GM23338 (cell line): ENCODE measurements around the gene FRMD4A. TPM values are rescaled to one million over a fixed set of nuclear protein-coding genes. Genes with fewer than 3 reads are reported as not detected.

Source experiments
- ATAC-seq: fragments of 200-7000 bp; cut with Tn5 transposase; 3 replicates; pipeline ENCODE4 v1.9.1; 2020
- DNase-seq: peaks from one replicate; pipeline ENCODE4 v3.0.0-alpha.2; 2015; ENCODE audit warnings: low spot score
- H2AFZ ChIP-seq: fragments of 200-600 bp; sonication (generic); 2 replicates; pipeline ENCODE4 v1.8.0; 2016; ENCODE audit warnings: antibody characterized with exemption, mild to moderate bottlenecking, moderate library complexity
- H3F3A ChIP-seq: fragments of 200-600 bp; sonication (generic); replicated peaks from 2 replicates; pipeline ENCODE4 v1.8.0; 2017; ENCODE audit warnings: antibody characterized with exemption, mixed run types, low read depth
- H3K27ac ChIP-seq: fragments of 200-600 bp; sonication (generic); 2 replicates; pipeline ENCODE4 v1.6.1; 2016; ENCODE audit warnings: low read depth
- H3K27me3 ChIP-seq: fragments of 200-600 bp; sonication (generic); 2 replicates; pipeline ENCODE4 v1.8.0; 2016; ENCODE audit warnings: mild to moderate bottlenecking, mixed run types, moderate library complexity; ENCODE audit not compliant: insufficient read depth
- H3K36me3 ChIP-seq: fragments of 200-600 bp; sonication (generic); 2 replicates; pipeline ENCODE4 v1.8.0; 2016; ENCODE audit warnings: mild to moderate bottlenecking; ENCODE audit not compliant: insufficient read depth
- H3K4me1 ChIP-seq: fragments of 200-600 bp; sonication (generic); 2 replicates; pipeline ENCODE4 v1.8.0; 2016; ENCODE audit warnings: mild to moderate bottlenecking, moderate library complexity; ENCODE audit not compliant: insufficient read depth
- H3K4me2 ChIP-seq: fragments of 200-600 bp; sonication (generic); 2 replicates; pipeline ENCODE4 v1.7.1; 2017; ENCODE audit warnings: mixed run types
- H3K4me3 ChIP-seq: fragments of 200-600 bp; sonication (generic); 2 replicates; pipeline ENCODE4 v1.6.1; 2016; ENCODE audit warnings: mixed run types
- H3K79me2 ChIP-seq: fragments of 200-600 bp; sonication (generic); replicated peaks from 2 replicates; pipeline ENCODE4 v1.8.0; 2017; ENCODE audit warnings: mild to moderate bottlenecking; ENCODE audit not compliant: insufficient read depth
- H3K9me2 ChIP-seq: fragments of 200-600 bp; sonication (generic); 2 replicates; pipeline ENCODE4 v1.8.0; 2017; ENCODE audit not compliant: insufficient read depth
- H4K20me1 ChIP-seq: fragments of 200-600 bp; sonication (generic); replicated peaks from 2 replicates; pipeline ENCODE4 v1.8.0; 2017; ENCODE audit warnings: mild to moderate bottlenecking; ENCODE audit not compliant: insufficient read depth
- H3K27ac Mint-ChIP-seq: 2 replicates; pipeline ENCODE4 v1.8.0; 2020; ENCODE audit warnings: inconsistent platforms, mild to moderate bottlenecking, moderate library complexity, mixed read lengths
- H3K27me3 Mint-ChIP-seq: 3 replicates; pipeline ENCODE4 v1.8.0; 2022; ENCODE audit warnings: low read depth, mild to moderate bottlenecking, moderate library complexity, mixed read lengths, inconsistent platforms; ENCODE audit not compliant: insufficient read depth, poor library complexity
- H3K36me3 Mint-ChIP-seq: 3 replicates; pipeline ENCODE4 v1.8.0; 2021; ENCODE audit warnings: low read depth, mild to moderate bottlenecking, inconsistent platforms, moderate library complexity, mixed read lengths
- H3K4me1 Mint-ChIP-seq: 3 replicates; pipeline ENCODE4 v1.8.0; 2020; ENCODE audit warnings: mild to moderate bottlenecking, inconsistent platforms, mixed read lengths
- H3K4me3 Mint-ChIP-seq: 3 replicates; pipeline ENCODE4 v1.8.0; 2021; ENCODE audit warnings: moderate library complexity, mild to moderate bottlenecking, inconsistent platforms, mixed read lengths
- H3K9me3 Mint-ChIP-seq: 3 replicates; pipeline ENCODE4 v1.8.0; 2020; ENCODE audit warnings: moderate library complexity, mild to moderate bottlenecking, inconsistent platforms, mixed read lengths
- CREB1 ChIP-seq: fragments of 250-450 bp; sonication (Bioruptor Pico); IDR thresholded peaks from 2 replicates; pipeline ENCODE4 v1.5.0; 2020; ENCODE audit warnings: low read depth, mild to moderate bottlenecking, moderate library complexity
- EZH2 ChIP-seq: fragments of 200-600 bp; sonication (generic); IDR thresholded peaks from one replicate; pipeline ENCODE4 v1.8.0; 2017; ENCODE audit warnings: antibody characterized with exemption, mild to moderate bottlenecking, low read depth; ENCODE audit not compliant: unreplicated experiment
- EZH2phosphoT487 ChIP-seq: fragments of 200-600 bp; sonication (generic); IDR thresholded peaks from one replicate; pipeline ENCODE4 v1.8.1; 2018; ENCODE audit warnings: antibody characterized with exemption; ENCODE audit not compliant: unreplicated experiment
- JUNB ChIP-seq: IDR thresholded peaks from one replicate; pipeline ENCODE4 v1.6.1; 2016; ENCODE audit warnings: antibody characterized with exemption; ENCODE audit not compliant: unreplicated experiment
- NANOG ChIP-seq: IDR thresholded peaks from 2 replicates; pipeline ENCODE4 v1.6.1; 2016; ENCODE audit warnings: antibody characterized with exemption, borderline replicate concordance
- POLR2AphosphoS5 ChIP-seq: IDR thresholded peaks from 2 replicates; pipeline ENCODE4 v1.6.1; 2016; ENCODE audit warnings: antibody characterized with exemption, low read depth
- STAT1 ChIP-seq: IDR thresholded peaks from one replicate; pipeline ENCODE4 v1.6.1; 2016; ENCODE audit warnings: antibody characterized with exemption; ENCODE audit not compliant: unreplicated experiment
- ZNF114 ChIP-seq: fragments of 250-450 bp; sonication (Bioruptor Pico); IDR thresholded peaks from 2 replicates; pipeline ENCODE4 v1.5.0; 2020; ENCODE audit warnings: mild to moderate bottlenecking, moderate library complexity
- ZNF331 ChIP-seq: fragments of 250-450 bp; sonication (Bioruptor Pico); IDR thresholded peaks from 2 replicates; pipeline ENCODE4 v1.5.0; 2020; ENCODE audit warnings: low read depth, mild to moderate bottlenecking, moderate library complexity
- polyA plus RNA-seq: library from polyadenylated mRNA; unstranded; fragments of >200 nt; fragmentation: Nextera tagmentation; extraction: Ambion mirVana; gene quantifications from 2 replicates; pipeline ENCODE4 v1.2.1, GENCODE V29; 2016
- total RNA-seq: library from RNA; depleted of rRNA; stranded (reverse); fragments of >200 nt; shearing (Covaris generic); gene quantifications from 2 replicates; pipeline ENCODE4 v1.2.3, GENCODE V29; 2014
- TF ChIP-seq, protein P1 (sequence below): fragments of 250-450 bp; sonication (Bioruptor Pico); IDR thresholded peaks from 2 replicates; pipeline ENCODE4 v1.5.0; 2020; ENCODE audit warnings: mild to moderate bottlenecking, moderate library complexity
- TF ChIP-seq, protein P2 (sequence below): IDR thresholded peaks from 2 replicates; pipeline ENCODE4 v1.6.1; 2016; ENCODE audit warnings: antibody characterized with exemption

FRMD4A gene
- total and polyA plus RNA-seq, 2 experiments from 2014 or later: 14.0 to 20.1 TPM

DNA sequence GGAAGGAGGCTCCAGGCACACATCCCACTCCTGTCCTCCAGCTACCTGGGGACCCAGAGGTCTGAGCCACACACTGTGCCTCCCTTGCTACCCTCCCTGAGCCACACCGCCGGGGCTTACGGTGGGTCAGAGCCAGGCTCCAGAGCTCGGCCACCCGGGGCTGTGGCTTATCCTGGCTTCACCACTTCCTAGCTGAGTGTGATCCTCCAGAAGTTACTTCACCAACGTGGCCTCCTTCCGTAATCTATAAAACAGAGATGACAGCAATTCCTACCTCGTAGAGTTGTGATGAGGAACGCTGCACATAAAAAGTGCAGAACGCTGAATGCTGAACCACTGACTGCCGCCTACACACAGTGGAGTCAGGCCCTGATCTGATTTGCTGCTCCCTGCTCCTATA lies 458.9 kb downstream of the FRMD4A start:
- Mint-ChIP-seq H3K27ac (no peak overlapping the region), H3K4me3 (no peak overlapping the region), H3K4me1 (peaks cover 37% of the 10 kb centered on the region), H3K27me3 (peaks cover 2% of the 10 kb centered on the region), H3K36me3 (peaks cover 5% of the 10 kb centered on the region; the same call in 1 of the 3 replicates), H3K9me3 (no peaks in the 10 kb centered on the region; the same call in 2 of the 3 replicates)
- no peak overlapping the region for H3K4me2 ChIP-seq
- H3K27ac ChIP-seq: no peak overlapping the region
- H3K79me2 ChIP-seq: peaks cover 26% of the 10 kb centered on the region
- no peak for DNase-seq
- H3K9me2 ChIP-seq: no peaks in the 10 kb centered on the region
- no peaks in the 10 kb centered on the region for H3K27me3 ChIP-seq
- peak; percentile 46 for ATAC-seq
- H3K4me1 ChIP-seq: 0 out of 2 replicates have a peak, but pooled peaks cover under 1% of the 10 kb centered on the region
- no peak for TF ChIP-seq JUNB
- no peak for TF ChIP-seq ZNF114
- TF ChIP-seq, protein P1, sequence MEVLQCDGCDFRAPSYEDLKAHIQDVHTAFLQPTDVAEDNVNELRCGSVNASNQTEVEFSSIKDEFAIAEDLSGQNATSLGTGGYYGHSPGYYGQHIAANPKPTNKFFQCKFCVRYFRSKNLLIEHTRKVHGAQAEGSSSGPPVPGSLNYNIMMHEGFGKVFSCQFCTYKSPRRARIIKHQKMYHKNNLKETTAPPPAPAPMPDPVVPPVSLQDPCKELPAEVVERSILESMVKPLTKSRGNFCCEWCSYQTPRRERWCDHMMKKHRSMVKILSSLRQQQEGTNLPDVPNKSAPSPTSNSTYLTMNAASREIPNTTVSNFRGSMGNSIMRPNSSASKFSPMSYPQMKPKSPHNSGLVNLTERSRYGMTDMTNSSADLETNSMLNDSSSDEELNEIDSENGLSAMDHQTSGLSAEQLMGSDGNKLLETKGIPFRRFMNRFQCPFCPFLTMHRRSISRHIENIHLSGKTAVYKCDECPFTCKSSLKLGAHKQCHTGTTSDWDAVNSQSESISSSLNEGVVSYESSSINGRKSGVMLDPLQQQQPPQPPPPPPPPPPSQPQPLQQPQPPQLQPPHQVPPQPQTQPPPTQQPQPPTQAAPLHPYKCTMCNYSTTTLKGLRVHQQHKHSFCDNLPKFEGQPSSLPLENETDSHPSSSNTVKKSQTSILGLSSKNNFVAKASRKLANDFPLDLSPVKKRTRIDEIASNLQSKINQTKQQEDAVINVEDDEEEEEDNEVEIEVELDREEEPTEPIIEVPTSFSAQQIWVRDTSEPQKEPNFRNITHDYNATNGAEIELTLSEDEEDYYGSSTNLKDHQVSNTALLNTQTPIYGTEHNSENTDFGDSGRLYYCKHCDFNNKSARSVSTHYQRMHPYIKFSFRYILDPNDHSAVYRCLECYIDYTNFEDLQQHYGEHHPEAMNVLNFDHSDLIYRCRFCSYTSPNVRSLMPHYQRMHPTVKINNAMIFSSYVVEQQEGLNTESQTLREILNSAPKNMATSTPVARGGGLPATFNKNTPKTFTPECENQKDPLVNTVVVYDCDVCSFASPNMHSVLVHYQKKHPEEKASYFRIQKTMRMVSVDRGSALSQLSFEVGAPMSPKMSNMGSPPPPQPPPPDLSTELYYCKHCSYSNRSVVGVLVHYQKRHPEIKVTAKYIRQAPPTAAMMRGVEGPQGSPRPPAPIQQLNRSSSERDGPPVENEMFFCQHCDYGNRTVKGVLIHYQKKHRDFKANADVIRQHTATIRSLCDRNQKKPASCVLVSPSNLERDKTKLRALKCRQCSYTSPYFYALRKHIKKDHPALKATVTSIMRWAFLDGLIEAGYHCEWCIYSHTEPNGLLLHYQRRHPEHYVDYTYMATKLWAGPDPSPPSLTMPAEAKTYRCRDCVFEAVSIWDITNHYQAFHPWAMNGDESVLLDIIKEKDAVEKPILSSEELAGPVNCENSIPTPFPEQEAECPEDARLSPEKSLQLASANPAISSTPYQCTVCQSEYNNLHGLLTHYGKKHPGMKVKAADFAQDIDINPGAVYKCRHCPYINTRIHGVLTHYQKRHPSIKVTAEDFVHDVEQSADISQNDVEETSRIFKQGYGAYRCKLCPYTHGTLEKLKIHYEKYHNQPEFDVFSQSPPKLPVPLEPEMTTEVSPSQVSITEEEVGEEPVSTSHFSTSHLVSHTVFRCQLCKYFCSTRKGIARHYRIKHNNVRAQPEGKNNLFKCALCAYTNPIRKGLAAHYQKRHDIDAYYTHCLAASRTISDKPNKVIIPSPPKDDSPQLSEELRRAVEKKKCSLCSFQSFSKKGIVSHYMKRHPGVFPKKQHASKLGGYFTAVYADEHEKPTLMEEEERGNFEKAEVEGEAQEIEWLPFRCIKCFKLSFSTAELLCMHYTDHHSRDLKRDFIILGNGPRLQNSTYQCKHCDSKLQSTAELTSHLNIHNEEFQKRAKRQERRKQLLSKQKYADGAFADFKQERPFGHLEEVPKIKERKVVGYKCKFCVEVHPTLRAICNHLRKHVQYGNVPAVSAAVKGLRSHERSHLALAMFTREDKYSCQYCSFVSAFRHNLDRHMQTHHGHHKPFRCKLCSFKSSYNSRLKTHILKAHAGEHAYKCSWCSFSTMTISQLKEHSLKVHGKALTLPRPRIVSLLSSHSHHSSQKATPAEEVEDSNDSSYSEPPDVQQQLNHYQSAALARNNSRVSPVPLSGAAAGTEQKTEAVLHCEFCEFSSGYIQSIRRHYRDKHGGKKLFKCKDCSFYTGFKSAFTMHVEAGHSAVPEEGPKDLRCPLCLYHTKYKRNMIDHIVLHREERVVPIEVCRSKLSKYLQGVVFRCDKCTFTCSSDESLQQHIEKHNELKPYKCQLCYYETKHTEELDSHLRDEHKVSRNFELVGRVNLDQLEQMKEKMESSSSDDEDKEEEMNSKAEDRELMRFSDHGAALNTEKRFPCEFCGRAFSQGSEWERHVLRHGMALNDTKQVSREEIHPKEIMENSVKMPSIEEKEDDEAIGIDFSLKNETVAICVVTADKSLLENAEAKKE (CRISPR knock-in tag): no peak
- TF ChIP-seq EZH2: no peak
- TF ChIP-seq, protein P2, sequence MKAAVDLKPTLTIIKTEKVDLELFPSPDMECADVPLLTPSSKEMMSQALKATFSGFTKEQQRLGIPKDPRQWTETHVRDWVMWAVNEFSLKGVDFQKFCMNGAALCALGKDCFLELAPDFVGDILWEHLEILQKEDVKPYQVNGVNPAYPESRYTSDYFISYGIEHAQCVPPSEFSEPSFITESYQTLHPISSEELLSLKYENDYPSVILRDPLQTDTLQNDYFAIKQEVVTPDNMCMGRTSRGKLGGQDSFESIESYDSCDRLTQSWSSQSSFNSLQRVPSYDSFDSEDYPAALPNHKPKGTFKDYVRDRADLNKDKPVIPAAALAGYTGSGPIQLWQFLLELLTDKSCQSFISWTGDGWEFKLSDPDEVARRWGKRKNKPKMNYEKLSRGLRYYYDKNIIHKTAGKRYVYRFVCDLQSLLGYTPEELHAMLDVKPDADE: no peak
- TF ChIP-seq EZH2phosphoT487: no peak
- TF ChIP-seq ZNF331 (CRISPR knock-in tag): no peak
- TF ChIP-seq POLR2AphosphoS5: no peak
- no peak for TF ChIP-seq NANOG
- TF ChIP-seq CREB1 (CRISPR knock-in tag): no peak
- TF ChIP-seq STAT1: no peak
- no peaks in the 10 kb centered on the region for H3F3A ChIP-seq
- no peaks in the 10 kb centered on the region for H3K36me3 ChIP-seq
- no peak overlapping the region for H3K4me3 ChIP-seq
- H2AFZ ChIP-seq: no peak overlapping the region
- no peaks in the 10 kb centered on the region for H4K20me1 ChIP-seq
